ENCODE data around the gene SCARB2.

The SCARB2 gene

GRCh38 chr4:76198411-76199237 lies 15.0 kb downstream of the SCARB2 start:
- DNase-seq = no peak

DNA sequence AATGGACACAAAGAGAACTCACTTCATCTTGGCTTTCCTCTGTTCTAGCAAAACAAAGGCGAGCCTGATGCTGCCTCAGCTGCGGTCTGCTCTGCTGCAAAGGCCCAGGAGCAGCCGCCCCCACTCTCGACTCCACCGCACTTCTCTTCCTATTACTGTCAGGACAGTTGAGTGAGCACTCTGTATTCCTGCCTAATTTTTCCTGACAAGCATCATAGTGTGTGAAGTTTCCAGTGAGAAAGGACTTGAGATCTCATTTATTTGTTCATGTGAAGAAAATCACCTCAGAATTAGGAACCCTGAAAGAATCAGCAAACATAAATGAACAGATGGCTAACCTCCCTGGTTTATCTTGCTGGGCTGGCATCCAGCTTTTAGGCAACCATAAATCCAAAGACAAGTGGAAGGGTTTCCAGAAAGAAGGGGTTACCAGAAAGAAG lies 15.6 kb downstream of the SCARB2 start:
- no peak for DNase-seq

GRCh38 chr4:76197031-76197743 lies 16.4 kb downstream of the SCARB2 start:
- no peak for DNase-seq

DNA sequence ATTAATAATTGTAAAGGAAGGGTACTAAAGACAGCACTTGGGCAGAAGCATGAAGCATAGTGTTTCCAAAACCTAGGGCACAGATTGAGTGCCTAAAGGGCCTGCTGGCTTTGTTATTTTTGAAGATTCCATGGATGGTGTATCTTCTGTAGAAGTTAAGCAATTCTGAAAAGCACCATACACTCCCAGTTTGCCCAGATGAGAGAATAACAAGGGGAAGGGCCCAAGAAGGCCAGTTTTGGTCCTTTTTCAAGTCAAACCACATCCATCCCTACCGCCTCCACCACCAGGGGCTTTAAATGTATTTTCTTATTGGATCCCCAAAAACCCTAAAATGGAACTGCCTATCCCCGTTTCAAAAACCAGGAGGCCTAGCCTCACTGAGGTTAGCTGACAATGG lies 17.2 kb downstream of the SCARB2 start:
- DNase-seq = no peak

GRCh38 chr4:76195326-76195725 lies 18.3 kb downstream of the SCARB2 start:
- no peak for DNase-seq

DNA sequence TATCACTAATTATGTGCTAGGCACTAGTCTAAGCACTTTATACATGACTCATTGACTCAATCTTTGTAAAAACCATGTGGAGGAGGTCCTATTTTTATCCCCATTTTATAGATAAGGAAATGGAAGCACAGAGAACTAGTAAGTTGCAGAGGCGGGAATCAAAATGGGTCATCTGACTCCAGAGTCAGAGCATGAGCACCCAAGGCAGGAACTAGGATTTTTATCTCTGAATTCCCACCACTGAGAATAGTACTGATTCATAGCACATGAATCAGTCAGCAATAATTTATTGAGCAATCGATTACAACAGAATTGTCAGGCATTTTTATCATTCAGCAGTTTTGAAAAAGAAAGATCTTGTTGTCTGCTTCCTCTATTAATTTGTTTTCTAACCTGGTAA lies 19.3 kb downstream of the SCARB2 start:
- DNase-seq = no peak

GRCh38 chr4:76192236-76192635 lies 21.4 kb downstream of the SCARB2 start:
- no peak for DNase-seq

DNA sequence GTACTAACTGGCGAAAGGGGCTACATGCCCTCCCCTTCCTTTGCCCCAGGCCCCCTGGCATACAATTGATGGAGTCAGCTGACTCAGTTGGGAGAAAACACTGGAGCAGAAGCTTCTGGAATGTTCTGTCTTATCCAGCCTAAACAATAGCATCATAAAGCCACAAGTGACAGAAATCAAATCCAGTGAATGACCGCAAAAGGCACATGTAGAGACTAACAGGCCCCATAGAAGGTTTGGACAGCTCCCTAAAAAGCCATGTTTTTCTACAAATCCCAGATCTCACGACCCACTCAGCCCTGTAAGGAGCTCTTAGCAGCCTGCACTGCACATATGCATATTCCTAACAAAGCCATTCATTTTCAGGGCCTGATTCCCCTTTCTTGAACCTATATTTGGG lies 25.1 kb downstream of the SCARB2 start:
- DNase-seq = no peak

DNA sequence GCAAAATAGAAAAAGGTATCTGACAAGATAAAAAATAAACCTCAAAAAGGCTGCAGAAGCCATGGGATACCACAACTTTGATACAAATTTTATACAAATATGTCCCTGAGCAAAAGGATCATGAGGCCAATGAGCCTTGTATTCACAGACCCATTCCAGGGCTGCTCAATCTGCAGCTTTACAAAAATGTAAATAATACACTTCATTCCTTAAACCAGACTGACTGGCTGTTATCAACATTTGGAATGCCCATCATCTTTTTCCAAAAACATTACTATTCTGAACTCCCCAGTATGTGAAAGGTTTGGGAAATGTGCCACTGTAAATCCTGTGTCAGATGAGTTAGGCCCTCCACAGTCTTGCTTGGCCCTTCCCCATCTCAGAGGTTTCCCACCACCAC lies 25.5 kb downstream of the SCARB2 start:
- no peak for DNase-seq

GRCh38 chr4:76187152-76187551 lies 26.5 kb downstream of the SCARB2 start:
- no peak for DNase-seq

DNA sequence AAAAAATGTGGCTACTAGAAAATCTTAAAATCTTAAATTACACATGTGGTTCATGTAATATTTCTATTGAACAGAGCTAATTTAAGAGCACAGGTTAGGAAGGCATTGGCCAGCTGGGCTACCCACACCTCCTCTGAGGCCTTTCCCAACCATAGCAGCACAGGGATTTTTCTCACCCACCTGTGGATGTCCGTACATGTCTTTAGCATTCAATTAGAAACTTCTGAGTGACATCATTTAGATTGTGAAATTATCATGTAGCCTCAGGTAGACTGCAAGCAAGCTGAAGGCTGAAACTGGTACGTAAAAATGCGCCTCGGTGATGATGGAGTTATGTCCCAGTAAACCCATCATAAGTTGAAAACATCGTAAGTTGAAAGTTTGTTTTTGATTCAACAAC lies 31.2 kb downstream of the SCARB2 start:
- DNase-seq = no peak

- DNase-seq = peak; percentile 61 to 73 (median 69)
Measured at GRCh38 chr4:76179398-76180318, 34.0 kb downstream of the SCARB2 start.

GRCh38 chr4:76178296-76178695 lies 35.3 kb downstream of the SCARB2 start:
- DNase-seq = no peak

DNA sequence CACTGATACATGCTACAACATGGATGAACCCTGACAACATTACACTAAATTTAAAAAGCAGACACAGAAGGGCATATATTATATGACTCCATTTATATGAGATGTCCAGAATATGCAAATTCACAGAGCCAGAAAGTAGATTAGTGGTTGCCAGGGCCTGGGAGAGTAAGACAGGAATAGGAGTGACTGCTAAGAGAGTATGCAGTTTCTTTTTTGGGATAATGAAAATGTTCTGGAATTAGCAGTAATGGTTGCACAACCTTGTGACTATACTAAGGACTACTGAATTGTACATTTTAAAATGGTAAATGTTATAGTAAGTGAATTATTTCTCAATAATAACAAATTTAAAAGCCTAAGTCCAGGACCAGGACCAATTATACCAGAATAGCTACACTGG lies 35.9 kb downstream of the SCARB2 start:
- DNase-seq = no peak

GRCh38 chr4:76175336-76175735 lies 38.3 kb downstream of the SCARB2 start:
- DNase-seq = no peak

GRCh38 chr4:76174216-76174615 lies 39.4 kb downstream of the SCARB2 start:
- no peak for DNase-seq

GRCh38 chr4:76168688-76169087 lies 44.9 kb downstream of the SCARB2 start:
- no peak for DNase-seq

GRCh38 chr4:76166480-76166879 lies 47.1 kb downstream of the SCARB2 start:
- no peak for DNase-seq

- no peak for DNase-seq
Measured at GRCh38 chr4:76160355-76160754, 53.3 kb downstream of the SCARB2 start.

DNA sequence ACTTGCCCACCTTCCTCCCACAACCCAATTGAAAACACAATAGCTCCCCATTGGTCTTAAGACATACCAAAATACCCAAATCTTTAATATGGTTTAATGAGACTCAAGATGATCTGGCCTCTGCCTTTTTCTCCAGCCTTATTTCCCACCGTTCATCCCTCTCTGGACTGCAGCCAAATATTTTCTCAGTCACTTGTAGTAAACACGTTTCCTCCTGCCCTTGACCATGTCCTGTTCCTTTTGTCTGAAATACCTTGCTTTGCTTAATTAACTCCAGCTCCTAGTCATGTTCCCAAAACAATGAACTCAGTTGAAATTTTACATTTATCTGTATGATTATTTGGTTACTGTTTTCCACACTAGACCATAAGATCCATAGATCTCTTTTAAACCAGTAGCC lies 57.0 kb downstream of the SCARB2 start:
- no peak for DNase-seq

GRCh38 chr4:76155979-76156378 lies 57.6 kb downstream of the SCARB2 start:
- DNase-seq = no peak

- DNase-seq = no peak
Measured at GRCh38 chr4:76153356-76153755, 60.3 kb downstream of the SCARB2 start.

GRCh38 chr4:76148142-76148865 lies 65.3 kb downstream of the SCARB2 start, which contains the start of gene NUP54:
Gene NUP54 (minus strand): TSS chr4:76148397. CDS start chr4:76148374, 23 bp downstream.
- peak; percentile 83 to 91 (median 90) for DNase-seq
